ENCODE data around the gene AMOTL1.

The AMOTL1 gene

DNA sequence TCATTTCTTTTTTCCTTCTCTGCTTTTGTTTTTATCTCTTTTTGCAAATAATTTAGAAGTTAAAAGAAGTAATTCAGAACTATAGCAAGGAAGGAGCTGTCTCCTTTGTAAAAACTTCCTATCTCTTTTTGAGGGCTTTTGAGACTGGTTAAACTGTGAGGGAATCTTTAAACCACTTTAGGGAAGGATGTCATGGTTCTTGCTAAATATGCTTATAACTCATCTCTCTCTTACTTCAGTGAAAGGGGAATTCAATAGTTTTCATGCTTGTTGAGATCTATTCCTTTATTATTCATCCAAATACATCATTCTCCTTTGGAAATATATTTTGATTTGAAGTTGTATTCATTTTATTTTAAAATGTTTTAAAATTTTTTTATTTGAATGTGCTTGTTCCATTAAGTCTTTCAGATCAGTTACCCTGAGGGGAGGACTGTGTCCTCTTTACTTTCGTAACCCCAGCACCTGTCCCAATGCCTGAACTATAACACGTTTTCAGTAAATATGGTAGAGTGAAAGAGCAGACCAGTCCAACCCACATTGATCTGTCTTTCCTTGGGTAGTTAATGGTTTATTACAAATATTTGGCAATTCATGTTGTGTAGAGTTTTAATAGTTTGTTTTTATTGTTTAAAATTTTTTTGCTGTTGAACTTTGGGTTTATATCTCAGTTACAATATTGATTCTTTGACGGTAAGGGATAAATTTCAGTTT is 27.5 kb downstream of the AMOTL1 start:
- no peak for DNase-seq

DNA sequence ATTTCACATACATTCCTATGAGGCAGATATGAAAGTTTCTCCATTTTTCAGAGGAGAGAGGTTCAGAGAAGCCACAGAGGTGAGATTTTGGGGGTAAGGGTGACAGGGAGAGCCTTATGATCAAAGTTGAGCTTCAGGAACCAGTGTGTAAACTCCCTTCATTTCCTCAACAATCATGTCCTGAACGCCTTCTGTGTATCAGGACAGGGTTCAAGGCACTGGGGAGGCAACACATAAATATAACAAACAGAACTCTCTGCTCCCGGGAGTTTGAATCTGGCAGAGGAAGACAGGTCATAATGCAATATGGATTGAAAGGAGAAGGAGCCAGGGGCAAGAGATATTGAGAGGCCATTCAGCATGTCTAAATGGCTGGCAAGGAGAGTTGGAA is 28.0 kb downstream of the AMOTL1 start:
- no peak for DNase-seq

DNA sequence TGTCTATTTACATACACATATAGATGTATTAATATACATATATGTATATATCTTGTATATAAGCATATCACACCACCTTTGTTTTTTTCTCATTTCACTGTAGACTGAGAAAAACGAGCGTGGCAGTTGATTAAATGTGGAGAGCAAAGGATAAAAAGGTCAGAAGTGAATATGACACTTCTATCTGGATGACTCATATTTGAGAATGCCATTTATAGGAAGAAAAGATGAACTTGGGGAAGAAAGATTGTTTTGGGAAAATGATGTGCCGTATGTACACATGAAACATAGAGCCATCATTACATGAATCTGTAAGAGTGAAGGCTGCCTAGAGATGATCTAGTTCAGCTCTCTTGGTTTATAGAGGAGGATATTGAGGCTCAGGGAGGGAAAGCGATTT is 28.7 kb downstream of the AMOTL1 start:
- no peak for DNase-seq

DNA sequence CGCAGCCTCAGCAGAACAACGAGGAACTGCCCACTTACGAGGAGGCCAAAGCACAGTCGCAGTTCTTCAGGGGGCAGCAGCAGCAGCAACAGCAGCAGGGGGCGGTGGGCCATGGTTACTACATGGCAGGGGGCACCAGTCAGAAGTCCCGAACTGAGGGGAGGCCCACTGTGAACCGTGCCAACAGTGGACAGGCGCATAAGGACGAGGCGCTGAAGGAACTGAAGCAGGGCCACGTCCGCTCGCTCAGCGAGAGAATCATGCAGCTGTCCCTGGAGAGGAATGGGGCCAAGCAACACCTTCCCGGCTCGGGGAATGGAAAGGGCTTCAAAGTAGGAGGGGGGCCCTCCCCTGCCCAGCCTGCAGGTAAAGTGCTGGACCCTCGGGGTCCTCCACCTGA is 31.6 kb downstream of the AMOTL1 start:
- no peak for DNase-seq

DNA sequence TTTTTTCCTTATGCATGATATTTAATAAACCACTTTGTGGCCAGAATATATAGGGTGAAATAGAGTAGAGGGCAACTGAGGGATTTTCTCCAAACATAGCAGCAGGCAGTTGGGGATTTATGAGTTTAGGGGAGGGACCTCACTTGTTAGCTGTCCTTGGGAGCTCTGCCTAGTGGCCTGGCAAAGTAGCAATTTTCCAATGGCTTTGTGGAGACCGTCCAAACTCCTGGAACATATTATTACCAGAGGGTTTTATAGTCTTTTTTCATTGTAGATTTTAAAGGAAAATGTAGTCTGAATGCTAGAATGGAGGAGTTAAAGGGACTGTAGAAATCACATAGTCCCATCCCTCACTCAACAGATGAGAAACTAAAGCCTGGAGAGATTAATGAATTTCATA is 32.3 kb downstream of the AMOTL1 start:
- no peak for DNase-seq

DNA sequence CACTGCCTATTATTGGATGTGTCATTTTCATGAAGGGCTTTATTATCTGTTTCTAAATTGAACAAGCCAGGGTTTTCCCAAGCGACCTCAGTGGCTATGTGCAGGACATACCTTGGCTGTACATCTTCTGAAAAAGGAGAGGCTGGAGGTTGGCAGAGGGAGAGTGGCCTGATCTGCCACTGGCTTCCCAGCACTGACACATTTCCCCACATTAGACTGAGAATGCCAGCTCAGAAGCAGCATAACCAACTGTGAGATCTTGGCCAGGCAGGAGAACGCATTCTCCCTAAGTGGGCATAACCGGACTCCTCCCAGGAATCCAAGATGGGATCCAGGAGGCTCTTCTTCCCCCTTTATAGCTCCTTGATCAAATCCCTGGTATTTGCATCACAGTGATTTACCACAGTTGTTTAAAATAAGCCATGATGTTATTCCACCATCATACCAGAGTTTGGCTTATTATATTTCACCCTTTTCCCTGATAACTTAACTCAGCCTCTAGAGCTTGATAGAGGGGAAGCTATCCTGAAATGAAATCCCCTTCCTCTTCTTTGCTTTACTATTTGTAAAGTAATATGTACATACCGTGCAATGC is 33.8 kb downstream of the AMOTL1 start:
- no peak for DNase-seq

DNA sequence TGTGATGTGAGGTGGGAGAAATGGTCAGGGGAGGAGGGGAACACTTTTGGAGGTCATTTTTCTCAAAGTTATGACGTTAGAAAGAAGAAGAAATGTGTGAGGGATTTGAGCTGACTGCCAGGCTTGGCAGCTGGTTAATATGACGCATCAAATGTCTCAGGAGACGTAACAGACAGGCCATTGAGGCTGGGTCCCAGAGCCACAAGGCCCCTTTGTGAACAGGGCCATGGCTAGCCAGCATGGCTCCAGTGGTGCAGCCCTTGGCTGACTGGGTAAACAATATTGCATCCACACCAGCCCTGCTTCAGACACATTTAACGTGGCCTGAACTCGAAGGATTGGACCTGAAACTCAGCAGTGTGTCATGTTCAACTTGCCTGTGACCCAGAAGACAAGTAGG is 34.3 kb downstream of the AMOTL1 start:
- DNase-seq, result no peak

DNA sequence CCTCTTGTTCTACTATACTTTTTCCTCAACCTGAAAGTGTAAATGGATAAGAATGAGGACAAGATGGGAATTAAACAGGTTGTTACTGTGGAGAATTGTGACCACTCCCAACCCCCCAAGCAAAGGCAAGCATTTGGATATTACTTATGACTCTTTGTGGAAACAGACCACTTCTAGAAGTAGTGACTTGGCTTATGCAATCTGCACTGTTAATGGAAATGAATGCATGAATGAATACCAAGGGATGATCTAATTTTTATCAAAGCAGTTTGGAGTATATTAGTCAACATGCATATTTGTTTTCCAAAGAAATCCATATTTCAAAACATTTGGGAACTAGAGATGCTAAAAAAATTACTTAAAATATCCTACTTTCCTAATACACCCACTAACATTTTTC is 35.3 kb downstream of the AMOTL1 start:
- DNase-seq, result no peak

DNA sequence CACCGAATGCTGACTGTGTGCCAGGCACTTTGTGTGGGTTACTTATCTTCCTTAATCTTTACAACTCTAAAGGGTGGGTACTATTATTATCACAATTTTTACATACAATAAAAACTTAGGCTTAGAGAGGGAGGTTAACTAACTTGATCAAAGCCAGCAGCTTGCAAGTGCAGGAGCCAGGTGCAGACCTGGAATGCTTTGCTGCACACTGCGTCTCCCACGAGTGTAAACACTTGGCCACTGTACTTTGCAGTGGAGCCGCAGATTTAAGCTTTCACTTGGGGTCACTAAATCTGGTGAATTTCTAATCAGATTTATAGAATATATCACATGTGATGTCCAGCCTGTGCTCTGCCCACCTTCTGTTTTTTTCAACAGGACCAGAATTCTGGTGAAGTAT is 36.7 kb downstream of the AMOTL1 start:
- no peak for DNase-seq

DNA sequence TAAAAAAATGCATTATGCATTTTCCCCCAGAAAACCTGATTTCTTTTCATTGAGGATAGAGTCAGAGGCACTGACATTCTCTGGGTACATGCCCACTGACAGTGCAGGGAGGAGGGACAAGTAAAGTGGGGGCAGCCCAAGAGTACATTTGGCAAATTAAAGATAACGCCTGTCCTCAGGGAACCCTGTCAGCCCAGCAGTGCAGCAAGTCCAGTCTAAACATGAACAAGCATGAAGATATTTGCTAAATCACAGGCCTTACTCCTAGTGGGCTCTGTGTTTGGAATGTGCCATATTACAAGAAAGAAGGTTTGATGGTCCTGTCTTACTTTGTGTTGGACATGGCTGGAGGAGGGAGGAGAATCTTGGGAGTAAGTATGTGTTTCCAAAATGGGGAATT is 37.9 kb downstream of the AMOTL1 start:
- DNase-seq, result no peak

DNA sequence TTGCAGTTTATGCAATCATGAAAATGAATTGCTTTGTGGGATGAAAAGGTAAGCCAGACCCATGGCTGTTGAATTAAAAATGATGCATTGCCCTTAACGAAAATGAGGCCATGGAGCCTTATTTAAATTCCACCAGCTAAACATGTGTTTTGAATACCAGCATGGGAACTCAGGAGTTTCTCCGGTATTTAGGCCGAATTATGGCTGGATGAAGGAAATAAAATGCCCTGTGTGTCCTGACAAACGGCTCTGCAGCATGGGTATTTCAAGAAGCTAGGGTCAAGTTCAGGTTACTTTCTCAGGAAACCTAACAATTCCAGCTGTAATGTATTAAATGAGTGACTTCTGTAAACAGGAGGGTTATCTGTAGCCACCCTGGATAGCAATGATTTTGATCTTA is 38.3 kb downstream of the AMOTL1 start:
- DNase-seq, result no peak

DNA sequence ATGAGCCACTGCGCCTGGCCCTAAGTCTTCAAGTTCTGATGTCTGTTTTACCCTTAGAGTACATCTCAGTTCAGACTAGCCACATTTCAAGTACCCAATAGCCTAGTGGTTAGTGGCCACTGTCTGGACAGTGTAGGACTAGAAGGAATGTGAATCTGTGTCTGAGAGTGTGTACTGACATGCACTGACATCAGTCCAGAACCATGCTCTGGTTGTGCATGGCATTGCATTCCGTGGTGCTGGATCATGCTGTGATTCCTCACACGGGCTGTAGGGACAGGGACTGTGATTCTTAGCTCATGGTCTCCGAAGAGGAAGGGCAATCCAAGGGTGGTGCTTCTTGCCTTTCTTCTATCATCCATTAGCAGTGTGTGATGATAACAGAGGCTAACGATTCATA is 41.1 kb downstream of the AMOTL1 start:
- no peak for DNase-seq

DNA sequence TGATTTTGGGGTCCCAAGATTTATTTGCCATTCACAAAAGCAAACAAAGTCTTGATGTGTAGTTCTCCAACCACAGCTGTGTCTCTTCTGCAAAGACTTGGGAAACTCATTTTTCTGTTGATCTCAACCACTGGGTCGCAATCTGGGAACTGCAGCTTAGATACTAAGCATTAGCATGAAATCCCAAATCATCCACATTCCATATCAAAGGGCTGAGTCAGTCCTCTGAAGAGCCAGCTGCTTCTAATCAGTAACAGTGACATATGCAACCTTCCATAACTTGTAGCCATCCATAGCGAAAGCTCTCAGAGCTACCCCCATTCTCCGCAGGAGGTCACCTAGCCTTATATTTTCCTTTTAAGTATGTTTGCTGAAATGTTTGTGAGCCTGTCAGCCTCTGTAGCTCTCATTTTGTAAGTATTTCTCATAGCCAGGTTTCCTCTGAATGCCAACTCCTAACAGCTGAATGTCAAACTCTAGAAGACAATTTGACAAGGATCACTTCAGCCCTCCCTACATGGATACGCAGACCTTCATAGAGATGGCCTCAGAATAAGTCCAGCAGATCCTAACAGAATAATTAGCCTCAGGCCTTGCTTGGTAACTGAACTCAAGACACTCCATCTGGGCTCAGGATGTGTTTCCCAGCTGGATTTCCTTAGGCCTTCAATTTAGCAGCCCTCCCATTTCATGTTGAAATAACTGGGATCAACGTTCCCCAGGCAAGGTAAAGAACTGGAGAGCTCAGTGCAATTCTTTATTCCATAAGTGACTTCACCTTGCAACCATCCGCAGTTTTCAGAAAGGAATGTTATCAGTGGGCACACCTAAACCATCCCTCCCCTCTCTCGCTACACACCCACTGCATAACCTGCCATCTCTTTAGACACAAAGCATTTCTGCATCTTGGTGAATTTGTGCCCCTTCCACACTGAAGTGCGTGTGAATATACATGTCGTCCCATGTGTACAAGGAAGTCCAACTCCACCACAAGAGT is 44.9 kb downstream of the AMOTL1 start:
- DNase-seq, result peak; percentile 27

DNA sequence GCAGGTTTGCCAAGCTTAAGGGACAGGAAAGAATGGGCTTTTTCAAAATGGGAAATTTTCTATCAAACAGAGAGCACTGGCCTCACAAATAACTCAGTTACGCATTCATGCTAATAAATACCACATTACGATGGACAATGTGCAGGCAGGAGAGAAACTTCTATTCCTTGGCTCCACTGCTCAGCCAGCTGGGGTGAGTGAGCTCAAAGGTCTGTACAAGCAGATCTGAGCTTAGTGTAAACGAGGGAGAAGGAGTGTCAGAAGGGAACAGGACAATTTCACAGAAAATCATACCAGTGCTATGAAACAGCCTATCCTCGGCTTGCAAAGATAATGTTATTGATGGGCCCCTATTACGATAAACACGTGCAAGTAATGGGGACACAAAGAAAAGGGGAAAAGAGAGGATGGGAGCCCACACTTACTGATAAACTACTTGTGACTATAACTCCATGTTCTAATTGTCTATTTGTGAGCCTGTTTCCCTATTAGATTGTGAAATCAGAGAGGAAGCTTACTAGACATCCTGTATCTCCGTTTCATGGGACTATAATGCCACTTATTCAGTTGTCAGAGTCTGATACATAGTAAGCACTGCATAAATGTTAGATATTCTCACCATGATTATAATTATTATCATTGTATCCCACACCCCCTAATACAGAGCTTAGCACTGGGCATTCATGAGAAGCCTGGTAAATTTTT is 46.3 kb downstream of the AMOTL1 start:
- DNase-seq, result no peak

DNA sequence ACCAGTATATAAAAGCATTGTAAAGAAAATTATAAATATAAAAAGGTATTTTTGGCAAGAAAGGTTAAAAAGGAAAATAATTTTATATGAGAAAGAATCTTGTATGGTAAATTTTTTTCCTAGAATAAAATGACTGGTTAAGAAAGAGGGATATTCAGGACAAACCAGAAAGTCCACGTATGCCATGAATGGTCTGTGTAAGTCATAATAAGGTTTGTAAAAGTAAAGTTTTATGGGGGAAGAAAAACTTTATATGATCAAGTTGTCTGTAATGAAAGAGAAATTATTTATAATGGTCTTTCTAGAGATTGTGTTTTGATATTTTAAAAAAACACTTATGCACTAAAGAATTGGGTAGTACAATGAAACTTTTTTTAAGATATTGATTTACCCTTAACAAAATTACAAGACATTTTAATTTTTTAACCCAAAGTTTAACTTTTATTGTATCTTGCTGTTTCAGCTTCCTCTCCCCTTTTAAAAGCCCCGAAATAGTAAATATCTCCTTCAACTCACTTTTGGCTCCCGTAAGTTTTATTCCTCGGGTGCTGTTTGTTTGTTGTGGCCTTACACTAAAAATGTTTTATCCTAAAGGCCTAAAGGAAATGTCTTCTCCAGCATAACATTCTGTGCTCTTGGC is 47.7 kb downstream of the AMOTL1 start:
- no peak for DNase-seq

DNA sequence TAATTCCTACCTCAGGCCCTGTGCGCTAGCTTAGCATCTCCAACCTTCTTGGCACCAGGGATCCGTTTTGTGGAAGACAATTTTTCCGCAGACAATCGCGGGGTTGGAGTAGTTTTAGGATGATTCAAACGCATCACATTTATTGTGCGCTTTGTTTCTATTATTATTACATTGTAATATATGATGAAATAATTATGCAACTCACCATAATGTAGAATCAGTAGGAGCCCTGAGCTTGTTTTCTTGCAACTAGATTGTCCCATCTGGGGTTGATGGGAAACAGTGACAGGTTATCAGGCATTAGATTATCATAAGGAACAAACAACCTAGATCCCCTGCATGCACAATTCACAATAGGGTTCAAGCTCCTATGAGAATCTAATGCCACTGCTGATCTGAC is 52.3 kb downstream of the AMOTL1 start:
- DNase-seq, result no peak

DNA sequence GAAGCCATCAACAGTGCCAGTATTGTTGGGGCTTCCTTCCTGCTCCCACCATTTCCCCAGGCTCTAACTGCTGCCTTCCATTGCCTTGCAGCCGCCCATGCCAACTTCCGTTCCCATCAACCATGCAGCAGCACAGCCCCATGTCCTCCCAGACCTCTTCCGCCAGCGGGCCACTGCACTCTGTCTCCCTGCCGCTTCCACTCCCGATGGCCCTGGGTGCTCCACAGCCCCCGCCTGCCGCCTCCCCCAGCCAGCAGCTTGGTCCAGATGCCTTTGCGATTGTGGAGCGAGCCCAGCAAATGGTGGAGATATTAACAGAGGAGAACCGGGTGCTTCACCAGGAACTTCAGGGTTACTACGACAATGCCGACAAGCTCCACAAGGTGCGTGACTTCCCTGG is 53.3 kb downstream of the AMOTL1 start:
- DNase-seq, result no peak

DNA sequence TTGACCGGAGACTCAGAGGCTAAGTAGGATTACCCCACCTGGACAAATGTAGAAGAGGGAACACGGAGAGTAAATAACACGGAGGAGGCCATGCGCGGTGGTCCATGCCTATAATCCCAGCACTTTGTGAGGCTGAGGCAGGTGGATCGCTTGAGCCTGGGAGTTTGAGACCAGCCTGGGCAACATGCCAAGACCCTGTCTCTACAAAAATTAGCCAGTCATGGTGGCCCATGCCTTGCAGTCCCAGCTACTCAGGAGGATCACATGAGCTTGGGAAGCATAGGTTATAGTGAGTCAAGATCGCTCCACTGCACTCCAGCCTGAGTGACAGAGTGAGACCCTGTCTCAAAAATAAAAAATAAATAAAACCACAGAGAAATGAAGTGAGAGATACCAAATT is 53.9 kb downstream of the AMOTL1 start:
- DNase-seq, result no peak

DNA sequence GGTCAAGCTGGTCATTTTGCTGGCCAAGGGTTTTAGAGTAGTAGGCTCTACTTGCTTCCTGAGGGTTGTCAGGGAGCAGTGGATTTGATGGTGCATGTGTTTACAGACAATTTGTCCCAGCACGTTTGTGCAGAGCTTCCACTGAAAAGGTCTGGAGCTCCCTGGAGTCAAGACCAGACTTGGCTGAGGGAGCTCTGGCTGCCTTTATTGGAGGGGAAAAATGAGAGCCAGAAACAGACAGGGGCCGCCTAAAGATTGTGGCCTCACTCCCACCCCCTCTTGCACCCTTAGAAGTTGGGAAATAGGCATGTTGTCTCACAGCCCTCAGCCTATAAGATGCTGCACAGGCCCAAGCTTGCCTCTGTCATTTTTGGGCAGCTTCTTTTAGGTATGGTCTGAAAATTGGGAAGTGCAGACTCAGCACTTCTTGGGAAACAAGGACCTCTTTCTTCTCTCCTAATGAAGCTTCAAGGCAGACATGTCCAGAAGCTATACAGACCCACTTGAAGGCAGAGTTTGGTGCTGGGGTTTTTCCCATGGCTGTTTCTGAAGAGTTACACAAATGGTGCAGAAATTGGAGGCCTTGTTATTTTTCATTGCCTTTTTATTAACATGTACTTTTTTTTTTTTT is 55.1 kb downstream of the AMOTL1 start:
- no peak for DNase-seq

DNA sequence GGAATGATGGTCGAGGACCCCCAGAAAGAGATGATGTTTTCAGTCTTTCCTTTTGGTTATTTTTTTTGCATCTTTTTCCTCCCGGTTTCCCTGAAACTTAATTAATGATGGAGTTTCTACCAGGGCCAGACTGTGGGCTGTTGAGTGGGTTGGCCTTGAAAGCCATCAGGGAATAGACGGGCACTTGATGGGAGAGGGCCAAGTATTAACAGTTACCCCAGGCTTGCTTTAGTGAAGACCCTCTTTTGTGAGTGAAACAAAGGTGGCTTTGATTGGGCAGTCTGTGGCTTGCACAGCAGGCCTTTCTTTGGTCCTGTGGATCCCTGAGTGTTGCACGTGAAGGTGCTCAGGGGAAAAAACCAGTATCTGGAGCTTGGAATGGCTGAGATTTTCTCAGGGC is 56.9 kb downstream of the AMOTL1 start:
- DNase-seq, result no peak

DNA sequence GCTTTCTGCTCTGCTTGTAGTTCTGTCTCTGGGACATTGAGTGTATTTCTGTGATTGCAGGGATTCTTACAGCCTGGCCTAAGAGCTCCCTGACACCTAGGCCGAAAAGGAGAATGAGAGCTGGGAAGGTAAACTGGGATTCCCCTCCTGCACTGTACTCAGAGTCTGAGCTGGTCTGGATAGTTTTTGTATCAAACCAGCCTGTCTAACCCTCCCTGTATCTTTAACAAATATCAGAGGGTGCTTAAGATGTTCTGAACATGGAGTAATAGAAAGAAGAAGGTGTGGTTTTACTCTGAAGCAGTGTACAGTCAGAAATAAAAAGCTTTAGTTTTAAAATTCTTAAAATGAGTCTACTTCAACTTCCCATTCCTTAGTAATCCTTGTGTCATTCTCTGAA is 57.3 kb downstream of the AMOTL1 start:
- DNase-seq, result no peak

DNA sequence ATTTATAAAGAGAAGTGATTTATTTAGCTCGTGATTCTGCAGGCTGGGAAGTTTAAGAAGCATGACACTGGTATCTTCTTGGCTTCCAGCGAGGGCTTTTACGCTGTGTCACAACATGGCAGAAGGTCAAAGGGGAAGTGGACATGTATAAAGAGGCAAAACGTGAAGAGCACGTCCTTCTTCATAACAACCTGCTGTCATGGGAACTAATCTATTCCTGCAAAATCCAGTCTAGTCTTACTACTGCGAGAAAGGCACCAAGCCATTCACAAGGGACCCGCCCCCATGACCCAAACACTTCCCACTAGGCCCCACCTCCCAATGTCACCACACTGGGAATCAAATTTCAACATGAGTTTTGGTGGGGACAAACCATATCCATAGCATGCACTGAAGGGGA is 58.3 kb downstream of the AMOTL1 start:
- no peak for DNase-seq
